Measurements from ENCODE around the gene LY6G6F.
A peak's percentile ranks its signal among the peaks of the same experiment; 100 is the strongest.

LY6G6F gene

DNA sequence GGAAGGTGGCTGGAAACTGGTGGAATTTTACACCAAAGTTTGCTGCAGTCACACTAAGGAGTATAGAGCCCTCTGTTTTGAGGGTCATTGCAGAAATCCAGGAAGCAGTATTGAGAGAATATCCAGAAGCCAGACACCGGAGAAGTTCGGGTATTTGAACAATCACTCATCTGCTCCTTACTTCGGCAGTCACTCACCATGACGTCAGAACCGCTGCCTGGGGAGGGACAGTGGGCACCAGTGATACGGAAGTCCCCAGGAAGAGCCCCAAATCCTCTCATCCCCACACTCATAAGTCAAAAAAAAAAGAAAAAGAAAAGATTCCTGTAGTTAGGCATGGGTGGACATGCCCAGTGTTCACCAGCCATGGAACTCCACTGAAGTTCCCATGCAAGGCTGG lies 29.8 kb upstream of the LY6G6F start:
- no peak for DNase-seq

DNA sequence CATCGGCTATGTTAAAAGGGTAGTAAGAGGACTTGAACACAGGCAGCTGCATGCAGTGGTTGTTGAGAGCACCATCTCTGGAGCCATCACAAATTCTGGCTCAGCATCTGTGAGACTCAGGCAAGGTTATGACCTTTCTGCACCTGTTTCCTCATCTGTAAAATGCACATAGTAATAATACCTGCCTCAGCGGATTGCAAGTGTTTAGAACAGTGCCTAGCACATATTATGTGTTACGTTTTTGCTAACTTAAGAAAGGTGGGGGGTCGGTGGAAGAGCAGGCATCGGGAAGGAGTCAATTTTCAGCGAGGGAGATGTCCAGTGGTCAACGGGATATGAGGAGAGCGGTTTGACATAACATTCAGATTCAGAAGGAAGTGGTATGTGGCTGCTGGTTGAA lies 28.7 kb upstream of the LY6G6F start:
- DNase-seq, result no peak

DNA sequence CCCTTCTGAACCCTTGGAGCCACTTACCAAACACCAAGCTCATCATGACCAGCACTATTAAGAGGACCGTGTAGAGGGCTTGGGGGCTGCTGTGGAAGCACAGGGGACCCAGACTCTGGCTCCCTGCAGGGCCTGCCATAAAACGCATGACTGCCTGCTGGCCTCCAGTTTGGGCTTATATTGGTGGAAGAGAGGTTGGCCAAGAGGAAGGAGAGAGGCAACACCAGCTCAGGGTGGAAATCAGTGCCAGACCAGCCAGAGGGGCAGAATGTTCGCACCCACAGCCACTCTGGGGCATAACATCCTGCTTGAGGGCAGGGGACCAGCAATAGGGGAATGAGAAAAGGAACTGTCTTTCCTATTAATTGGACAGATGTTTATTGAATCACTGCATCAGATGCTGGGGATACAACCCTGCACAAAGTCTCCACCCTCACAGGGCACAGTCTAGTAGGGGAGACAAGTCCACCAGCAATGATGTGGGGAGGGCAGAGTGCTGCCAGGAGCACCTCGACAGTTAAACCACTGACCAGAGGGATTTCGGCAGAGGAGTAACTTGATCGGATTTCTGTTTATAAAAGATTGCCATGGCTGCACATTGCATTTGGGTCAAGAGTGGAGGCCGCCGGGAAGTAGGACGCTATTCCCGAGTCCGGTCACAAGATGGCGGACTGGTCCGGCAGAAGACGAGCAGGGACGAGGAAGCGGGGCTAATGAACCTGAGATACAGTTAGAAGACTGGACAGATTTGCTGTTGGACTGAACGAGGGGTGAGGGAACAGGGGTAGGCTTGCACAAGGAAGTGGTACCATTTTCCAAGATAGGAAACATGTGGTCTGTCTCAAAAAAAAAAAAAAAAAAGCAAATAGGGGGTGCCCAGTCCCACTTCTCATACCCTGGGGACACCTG lies 26.2 kb upstream of the LY6G6F start, which contains the start of gene LY6G5C:
Gene LY6G5C, minus strand, starts transcription at position 842 of the 909 bp plus-strand sequence. Its CDS starts 694 bp downstream, at position 148.
- peak; percentile 65 for DNase-seq

DNA sequence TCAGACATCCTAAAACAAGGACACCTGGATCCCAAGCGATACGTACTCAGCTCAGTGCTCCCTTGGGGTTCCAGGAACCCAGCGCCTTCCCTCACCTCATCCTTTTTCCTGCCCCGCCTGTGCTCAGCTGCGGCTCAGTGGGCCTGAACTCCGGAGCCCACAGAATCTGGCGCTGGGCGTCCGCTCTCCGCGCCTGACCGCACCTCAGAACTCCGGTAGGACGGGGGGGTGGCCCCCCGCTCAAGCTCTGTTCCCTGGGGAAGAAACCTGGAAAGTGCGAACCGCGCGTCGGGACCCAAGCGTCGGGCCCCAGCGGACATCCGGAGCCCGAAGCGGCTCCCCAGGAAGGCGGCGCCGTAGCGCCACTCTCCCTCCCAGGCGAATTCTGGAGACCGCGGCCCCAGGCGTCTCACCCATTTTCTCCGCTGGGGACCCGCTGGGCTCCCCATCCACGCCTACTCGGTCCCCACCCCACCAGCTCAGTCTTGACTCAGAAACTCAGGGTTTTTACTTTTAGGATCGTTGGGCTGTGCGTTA lies 25.5 kb upstream of the LY6G6F start:
- peak; percentile 56 for DNase-seq

DNA sequence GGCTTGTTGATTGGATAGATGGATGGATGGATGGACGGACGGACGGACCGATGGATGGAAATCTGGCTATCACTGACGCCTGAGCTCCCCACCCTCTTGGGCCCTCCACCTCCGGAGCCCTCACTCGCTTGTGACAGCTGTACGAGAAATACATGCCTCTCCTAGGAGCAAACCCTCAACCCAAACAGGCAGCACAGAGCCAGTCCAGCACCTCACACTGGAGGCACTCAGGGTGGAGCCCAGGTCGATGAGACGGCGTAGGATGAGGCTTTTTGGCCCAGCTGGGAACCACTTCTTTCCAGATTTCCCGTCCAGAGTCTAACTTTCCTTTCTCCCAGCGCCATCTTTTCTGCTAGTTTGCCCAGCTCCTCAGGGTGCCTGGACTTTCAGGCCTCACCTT lies 23.1 kb upstream of the LY6G6F start:
- DNase-seq, result no peak

DNA sequence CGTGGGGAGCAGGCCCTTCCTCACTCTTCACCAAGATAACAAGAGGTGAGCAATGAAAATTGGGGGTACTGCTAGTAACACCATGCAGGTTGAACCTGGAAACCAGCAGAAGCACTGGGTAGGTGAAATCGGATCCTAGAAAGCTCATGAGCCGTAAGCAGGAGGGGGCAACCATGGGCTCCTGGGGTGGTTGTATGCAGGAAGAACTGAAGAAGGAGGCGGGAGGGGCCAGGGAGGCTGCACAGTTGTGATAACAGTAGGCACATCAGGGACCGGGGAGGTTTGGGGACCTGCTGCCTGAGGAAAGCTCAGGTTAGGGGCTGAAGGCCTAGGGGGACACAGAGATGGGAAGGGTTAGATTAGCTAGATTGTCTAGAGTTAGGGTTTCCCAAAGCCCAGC lies 20.2 kb upstream of the LY6G6F start:
- no peak for DNase-seq

DNA sequence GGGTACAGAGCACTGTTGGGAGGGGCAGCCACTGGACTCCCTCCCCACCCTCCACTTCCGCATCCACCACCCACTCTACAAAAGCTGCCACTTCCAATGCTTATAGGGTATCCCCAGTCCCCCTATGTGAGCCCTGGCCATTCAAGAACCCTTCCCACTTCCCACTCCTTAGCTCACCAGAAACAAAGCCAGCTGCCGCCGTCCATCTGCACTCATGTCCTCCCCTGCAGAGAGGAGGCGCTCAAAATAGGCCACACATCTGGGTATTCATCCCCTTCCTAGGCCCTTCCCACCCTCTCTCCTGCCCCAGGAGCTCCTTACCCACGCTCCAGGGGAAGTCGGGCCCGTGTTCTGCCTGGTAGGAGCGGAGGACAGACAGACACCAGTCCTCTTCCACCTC lies 19.3 kb upstream of the LY6G6F start:
- DNase-seq, result no peak

DNA sequence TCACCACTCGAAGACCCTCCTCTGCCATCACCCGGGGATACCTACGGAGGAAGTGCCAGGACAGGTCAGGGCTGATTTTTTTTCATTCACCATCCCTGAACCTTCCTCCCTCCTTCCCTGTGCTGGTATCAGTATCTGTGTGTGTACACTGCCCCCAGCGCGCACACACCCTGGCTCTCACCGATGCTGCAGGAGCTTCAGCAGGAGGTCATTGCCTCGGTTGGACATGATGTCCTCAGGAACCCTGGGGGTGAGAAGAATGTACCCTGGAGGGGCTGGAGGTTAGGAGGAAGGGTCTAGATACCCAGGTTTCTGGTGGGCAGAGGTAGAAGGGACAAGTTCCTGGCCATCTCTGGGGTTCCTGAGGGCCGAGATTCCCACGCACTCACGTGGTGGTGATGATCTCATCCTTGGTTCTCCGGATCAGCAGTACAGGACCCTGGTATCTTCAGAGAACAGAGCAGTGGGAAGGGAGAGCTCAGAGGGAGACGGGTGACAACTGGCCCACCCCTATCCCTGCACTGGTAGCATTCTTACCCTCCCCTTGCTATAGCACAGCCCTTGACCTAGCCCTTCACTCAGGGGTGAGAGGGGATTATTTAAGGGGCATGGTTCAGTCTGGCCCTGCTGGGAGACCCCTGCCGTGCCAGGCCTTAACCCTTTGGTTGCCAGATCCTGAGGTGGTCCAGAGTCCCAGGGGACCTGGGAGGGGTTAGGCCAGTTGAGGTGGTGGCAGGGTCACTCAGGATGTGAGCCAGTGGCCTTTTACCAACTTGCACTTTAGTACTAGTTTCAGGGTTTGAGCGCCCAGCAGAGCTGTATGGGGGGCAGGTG lies 18.6 kb upstream of the LY6G6F start:
- no peak for DNase-seq

DNA sequence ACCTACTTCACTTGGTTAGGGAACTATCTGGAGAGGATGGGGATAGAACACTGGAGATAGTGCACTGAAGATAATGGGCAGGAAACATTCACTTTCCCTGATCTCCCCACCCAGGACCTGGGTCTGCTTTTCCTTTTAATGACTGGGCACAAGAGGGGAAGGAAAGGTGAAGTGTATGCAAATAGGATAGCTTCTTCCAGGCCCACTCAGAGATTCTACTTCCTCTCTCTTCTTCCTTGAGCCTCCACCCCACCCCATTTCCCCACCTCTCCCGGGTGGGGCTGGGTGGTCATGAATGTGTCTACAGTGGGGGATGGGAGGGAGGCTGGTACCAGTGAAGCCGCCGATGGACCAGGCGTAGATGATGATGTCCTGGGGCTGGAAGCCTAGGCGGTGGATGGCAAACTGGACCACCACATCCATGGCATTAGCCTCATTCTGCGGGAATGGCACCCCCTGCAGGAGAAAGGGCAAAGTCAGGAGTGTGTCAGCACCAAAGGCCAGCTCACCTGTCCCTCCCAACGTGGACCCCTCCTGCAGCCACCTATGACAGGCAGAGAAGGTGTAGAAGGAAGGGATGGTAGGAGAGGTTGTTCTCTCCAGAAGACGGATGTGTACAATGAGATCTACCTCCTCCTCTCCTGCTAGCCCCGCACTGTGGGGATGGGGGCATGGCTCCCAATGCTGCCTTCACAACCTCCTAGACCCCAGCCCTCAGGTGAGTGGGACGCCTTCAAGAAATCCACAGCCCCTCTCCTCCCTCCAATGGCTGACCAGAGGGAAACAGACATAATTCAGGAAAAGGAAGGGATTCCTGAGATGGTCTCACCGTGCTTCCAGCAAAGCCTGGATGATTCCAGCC lies 17.2 kb upstream of the LY6G6F start:
- peak; percentile 35 for DNase-seq

DNA sequence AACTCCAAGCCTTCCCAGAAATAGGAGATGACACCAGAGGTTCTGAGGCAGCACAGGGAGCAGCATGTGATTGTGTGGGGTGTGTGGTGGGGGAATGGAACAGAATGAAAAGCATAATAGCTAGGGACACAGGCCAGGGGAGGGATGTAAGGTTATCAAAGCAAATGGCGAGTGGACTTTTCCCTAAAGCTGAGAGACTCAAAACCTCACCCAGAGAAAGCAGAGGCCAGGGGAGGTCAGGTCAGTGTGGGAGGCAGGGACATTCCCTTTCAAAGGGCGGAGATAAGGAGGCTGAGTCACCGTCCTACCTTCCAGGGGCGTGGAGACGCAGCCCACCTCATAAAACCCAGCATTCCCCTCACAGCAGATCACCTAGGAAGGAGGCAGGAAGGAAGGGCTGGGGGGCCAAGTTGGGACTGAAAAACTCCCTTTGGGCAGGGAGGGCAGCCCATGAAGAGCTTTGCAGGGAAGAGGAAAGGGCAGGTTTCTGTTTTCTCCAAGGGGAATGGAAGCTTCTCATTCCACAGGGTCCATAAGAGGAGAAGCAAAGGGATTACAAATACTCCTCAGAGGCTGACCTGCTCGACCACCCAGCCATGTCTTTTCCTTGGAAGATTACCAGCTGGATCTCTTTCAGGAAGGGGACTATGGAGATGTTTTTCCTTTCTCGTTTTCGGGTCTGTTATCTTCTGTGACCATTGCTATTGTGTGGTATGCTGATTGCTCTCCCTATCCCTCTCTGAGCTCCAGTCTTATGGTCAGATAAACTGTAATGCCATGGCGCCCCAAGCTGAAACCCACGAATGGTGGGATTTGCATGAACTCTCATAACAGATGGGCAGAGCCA lies 16.2 kb upstream of the LY6G6F start:
- no peak for DNase-seq

DNA sequence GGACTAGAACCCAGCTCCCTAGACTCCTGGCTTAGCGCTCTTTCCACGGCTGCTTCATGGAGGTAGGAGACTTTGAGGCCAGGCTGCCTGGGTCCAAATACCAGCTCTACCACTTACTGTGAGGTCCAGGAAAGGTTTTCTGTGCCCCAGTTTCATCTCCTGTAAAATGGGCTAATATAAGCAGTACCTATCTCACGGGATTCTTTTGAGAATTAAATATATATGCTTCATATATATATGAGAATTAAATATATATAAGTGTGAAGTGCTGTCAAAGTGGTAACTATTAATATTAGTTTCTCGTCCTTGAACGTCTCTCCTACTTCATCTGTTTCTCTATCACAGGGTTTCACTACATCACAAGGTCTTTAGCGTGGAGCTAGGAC lies 15.6 kb upstream of the LY6G6F start:
- DNase-seq, result no peak

DNA sequence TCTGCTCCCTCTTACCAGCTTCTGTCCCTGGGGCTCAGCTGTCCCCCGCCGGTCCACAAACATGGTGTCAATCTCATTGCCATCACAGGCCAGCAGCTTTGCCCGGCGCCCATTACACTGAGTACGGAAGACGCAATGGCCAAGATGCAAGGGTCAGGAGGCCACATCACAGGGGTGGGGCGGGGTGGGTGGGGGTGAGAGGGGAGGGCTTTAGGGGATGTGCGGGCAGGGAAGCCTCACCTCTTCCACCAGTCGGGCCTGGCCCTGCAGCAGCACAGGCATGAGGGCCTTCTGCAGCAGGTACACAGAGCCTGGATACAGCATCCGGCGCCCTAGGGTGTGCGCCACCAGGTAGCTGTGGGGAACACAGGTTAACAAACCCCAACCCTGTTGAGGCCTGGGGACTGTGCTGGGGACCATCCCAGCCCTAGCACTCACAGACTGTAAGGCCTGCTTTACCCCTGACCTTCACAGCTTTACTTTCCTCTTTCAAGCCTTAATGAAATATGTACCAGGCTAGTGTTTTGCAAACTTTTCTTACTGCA lies 15.0 kb upstream of the LY6G6F start:
- DNase-seq, result no peak

DNA sequence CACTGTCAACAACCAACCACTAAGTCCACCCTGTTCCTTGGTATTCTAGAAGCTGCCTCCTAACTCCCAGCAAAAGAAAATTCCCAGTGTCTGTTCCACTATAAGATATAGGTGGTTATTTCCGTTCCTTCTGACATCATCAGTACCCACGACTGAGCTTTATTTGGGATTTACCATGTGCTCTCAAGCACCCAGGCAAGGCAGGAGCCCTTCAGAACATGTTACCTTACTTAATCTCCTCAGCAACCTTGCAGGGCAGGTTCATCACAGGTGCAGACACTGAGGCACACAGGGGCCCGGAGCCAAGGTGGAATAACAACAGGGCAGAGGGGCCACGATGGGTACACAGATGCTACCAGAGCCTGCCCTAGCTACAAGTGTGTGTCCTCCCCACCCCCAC lies 14.3 kb upstream of the LY6G6F start:
- DNase-seq, result no peak

DNA sequence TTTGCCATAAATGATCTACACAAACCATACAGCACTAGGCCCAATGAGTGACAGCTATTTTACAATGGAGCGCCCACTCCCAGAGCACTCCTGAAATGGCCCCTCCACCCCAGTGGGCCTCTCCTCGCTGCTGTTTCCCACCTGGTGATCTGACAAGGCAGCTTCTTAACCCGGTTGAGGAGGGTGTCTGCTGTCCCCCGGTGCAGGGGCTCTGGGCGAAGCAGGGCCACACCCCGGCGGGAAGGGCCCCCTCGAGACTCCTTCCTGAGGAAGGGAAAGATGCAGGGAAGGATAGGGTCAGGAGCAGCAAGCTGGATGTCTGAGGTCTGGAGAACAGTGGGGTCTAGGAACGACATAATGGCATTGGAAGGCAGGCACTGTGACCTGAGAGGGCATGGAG lies 13.8 kb upstream of the LY6G6F start:
- no peak for DNase-seq

DNA sequence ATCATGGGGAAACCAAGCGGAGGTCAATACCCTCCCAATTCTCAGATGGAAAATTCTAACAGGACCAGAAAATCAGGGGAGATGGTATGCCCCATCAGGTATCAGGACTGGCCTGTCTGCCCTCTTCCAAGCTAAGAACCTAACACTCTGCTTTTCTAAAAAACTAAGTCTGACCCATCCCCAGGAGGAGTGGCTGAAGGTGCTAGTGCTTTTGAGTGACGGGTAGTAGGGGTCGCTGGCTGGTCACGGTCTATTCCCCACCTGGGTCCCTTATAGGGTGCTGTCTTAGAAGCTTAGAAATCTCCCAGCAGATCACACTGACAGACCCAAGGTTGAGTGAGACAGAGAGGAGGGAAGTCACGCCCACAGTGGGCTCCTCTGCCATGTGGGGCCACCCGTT lies 13.1 kb upstream of the LY6G6F start:
- DNase-seq, result no peak

DNA sequence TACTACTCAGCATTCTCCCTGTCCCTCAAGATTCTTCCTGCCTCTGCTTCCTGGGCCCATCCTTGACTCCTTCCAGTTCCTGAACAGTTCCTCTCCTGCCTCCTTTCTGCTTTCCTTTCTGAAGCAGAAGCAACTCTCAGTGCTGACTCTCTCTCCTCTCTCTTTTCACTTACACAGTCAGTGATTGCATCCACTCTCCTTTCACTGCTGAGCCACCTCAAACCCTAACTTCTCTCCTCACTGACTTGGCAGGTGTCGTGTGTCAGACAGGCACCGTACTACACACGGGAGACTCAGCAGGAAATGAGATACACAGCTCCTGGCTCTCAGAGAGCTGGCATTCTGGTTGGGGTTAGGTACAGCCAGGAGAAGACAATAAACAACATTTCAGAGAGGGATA lies 9.1 kb upstream of the LY6G6F start:
- DNase-seq, result no peak

DNA sequence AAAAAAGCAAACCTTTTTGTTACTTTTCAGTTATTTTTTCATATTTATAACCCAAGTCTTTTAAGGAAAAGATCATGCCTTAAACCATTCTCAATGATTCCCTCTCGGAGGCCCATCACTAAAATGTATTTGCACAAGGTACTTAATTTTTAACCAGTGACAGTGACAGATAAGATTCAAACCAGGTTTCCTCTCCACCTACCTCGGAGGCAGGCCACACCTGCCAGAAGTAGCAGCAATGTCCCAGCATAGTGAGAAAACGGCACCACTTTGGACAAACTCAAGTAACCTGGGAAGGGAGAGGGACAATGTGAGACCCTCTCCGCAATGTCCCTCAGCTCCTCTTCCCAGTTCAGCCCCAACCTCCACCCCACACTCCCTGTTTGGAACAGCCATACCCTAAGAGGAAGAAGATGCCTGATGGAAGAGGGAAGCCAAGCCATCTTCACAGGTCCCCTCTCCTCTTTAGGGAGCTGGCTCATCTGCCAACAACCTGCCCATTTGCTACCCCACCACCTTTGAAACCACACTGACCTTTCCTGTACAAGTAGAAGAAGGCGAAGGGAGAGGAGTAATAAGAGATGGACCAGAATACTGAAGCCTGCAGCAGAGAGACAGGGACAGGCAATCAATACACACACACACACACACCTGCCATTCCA lies 5.8 kb upstream of the LY6G6F start:
- DNase-seq, result no peak

DNA sequence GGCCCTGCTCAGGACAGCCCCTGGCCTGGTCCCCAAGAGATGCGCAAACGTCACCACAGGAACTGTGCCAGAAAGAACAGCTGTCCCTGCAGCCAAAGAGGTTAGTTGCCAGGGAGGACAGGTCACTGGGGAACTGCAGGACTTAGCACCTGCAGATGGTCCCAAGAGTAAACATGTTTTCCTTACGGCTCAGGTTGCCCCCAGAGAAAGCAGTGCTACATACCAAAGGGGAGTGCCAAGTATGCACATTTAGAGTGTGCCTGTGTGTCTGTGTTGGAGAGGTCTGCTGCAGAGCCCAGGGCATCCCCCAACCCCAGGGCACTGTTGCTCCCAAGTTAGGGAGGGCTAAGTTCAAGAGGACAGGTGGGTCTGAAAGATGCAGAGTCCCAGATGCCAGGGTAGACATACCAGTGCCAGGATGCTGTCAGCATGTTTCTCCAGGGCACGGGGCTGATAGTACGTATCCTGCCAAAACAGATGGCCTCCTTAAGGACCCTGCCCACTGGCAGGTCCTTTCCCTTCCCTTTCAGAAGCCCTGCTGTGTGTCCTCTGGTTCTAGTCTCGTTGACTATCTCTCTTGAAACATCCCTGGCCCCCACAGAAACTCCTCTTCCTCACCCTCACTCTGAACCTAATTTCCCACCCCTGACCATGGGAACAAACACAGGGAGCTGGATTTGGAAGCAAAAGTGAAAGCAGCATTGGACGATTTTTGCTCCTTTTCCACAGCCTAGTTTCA lies 4.8 kb upstream of the LY6G6F start:
- DNase-seq, result no peak

DNA sequence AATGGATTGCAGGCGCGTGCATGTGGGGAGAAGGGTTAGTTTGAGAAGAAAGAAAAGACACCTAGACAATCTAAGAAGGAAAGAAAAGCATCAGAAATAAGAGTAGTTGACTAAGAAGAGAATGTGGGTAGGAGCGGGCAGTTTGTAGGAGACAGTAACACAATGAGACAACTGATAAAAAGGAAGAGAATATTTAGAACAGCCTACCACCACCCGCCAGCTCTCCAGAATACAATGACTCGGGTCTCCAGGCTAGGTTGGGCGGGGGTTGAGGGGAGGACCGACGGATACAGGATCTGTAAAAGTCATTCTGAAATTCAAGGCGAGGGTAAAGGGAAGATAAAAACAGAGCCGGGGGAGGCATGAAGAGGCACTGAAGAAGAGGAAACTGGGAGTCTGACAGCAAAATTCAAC lies 4.3 kb upstream of the LY6G6F start:
- DNase-seq, result no peak

All from activated T-cell treated with anti-CD3 and anti-CD28 coated beads, Interleukin-2, amount 50 U/mL, for 1 hour (primary cell).